ENCODE measurements around the gene MSMO1.

The MSMO1 gene

DNA sequence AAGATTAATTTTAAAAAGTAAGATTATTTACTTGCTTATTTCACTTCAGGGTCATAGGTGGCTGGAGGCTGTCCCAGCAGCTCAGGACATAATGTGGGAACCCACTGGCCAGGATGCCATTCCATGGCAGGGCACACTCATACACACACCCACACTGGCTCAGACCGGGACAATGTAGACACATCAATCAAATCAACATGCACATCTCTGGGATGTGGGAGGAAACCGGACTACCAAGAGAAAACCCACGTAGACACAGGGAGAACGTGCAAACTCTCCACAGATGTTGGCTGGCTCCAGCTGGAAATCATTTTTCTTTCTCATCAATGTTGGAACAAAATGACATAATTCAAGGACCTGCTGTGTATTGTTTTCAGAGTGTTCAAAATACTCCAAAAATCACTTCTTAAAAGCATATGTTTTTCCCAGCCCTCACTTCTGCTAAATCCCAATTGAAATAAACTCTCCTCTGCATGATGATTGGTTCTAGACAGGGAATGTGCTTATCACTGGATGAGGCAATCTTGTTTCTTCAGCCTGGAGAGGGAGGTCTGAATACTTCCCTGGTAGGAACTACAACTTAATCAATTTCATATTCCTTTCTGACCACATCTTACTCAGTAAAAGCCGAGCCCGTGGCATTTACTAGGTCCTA is 32.7 kb downstream of the MSMO1 start:
- no peak for DNase-seq (ENCODE audit: low read depth in 2 of 2)

GRCh38 chr4:165360985-165361670 is 33.7 kb downstream of the MSMO1 start:
- DNase-seq (ENCODE audit: low read depth in 2 of 2): no peak

GRCh38 chr4:165361810-165362209 is 34.3 kb downstream of the MSMO1 start:
- DNase-seq (ENCODE audit: low read depth in 2 of 2): no peak

DNA sequence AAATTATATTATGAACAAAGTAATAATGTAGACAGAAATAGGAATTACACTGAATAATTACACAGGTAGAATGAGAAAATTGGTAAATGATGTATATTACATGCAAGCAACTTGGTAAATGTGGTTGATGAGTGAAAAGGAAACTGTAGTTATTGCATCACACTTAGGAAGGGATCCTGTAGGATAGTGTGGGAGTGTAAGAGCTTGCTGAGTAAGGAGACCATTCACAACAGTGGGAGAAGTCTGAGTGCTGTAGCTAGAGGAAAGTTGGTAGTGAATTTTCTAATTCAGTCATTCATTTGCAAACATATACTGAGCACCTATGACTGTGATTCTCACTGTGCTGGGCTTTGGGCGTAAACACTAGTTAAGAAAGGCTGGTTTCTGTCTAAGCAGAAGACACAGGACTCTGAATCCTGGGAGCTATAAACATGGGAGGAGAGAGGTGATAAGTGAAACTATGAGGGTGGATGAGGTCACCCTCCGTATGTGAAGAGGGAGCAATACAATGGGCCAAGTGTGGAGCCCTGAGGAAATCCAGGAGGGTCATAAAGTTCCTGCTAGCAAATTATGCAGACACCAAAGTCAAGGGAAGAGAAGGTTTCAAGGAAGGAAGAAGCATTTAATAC is 37.1 kb downstream of the MSMO1 start:
- DNase-seq (ENCODE audit: low read depth in 2 of 2): no peak

DNA sequence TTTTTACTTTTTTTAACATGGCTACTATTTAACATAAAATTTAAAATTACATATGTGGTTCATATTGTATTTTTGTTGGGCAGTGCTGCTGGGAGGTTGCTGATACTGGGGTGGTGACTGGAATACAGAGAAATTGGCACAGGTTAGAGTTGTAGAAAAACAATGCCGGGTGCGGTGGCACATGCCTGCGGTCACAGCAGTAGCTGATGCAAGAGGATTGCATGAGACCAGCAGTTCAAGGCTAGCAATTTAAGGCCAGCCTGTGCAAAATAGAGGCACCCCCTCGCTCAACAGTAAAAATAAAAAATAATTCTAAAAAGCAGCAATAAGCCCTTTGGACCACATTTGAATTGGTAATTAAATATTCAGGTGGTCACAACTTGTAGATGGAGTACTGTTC is 39.6 kb downstream of the MSMO1 start:
- no peak for DNase-seq (ENCODE audit: low read depth in 2 of 2)

DNA sequence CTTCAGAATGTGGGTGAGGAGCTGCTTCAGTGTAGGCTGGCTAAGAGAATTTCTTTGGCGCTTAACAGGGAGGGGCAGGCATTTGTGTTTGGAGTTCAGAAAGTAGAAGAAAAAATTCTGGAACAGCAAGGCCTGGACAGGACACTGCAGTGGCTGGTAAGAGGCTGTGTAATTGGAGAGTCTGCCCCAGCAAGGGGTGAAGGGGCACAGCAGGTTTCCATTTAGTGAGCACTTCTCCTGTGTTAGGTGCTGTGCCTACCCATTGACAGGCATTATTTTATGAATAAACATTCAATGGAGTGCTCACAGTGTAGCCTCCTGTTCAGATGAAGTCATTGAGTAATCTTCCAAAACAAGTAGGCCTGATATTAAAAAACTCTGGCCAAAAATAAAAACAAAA is 40.6 kb downstream of the MSMO1 start:
- DNase-seq (ENCODE audit: low read depth in 2 of 2): no peak

- no peak for DNase-seq (ENCODE audit: low read depth in 2 of 2)
Observed at GRCh38 chr4:165368567-165368966, 41.1 kb downstream of the MSMO1 start.

DNA sequence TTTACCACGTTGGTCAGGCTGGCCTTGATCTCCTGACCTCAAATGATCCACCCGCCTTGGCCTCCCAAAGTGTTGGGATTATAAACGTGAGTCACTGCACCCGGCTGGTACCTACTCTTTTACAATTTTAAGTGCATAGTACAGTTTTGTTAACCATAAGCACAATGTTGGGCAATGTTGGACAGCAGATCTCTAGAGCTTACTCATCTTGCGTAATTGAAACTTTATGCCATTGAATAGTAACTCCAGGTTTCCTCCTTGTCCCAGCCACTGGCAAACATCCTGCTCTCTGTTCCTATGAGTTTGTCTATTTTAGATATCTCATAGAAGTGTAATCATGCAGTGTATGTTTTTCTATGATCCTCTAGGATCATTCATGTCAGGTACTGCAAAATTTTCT is 42.1 kb downstream of the MSMO1 start:
- DNase-seq (ENCODE audit: low read depth in 2 of 2): no peak

DNA sequence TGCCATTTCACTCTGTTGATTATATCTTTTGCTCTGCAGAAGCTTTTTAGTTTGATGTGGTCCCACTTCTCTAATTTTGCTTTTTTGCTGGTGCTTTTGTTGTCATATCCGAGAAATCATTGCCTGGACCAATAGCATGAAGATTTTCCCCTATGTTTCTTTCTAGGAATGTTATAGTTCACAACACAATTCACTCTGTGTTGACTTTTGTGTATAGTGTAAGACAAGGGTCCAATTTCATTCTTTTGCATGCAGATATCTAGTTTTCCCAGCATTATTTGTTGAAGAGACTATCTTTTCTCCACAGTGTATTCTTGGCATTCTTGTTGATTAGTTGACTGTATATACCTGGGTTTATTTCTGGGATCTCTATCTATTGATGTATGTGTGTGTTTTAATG is 43.1 kb downstream of the MSMO1 start:
- DNase-seq (ENCODE audit: low read depth in 2 of 2): no peak

- DNase-seq (ENCODE audit: low read depth in 2 of 2): no peak
Observed at GRCh38 chr4:165375465-165375864, 48.0 kb downstream of the MSMO1 start.

DNA sequence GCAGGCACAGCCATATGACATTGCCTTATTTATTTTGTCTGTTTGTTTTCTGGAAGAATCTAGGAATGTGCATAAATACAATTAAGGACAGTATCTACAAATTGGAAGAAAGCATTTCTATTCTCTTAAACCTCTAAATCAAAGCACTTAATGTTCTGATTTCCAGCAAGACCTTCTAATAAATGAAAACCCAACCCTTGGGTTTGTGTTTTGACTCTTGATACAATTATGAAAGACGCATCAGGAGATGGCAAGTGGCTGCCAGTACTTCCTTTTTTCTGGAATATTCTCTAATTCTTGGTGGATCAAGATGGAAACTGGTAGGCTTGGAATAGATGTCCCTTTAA is 50.9 kb downstream of the MSMO1 start:
- DNase-seq (ENCODE audit: low read depth in 2 of 2): no peak

DNA sequence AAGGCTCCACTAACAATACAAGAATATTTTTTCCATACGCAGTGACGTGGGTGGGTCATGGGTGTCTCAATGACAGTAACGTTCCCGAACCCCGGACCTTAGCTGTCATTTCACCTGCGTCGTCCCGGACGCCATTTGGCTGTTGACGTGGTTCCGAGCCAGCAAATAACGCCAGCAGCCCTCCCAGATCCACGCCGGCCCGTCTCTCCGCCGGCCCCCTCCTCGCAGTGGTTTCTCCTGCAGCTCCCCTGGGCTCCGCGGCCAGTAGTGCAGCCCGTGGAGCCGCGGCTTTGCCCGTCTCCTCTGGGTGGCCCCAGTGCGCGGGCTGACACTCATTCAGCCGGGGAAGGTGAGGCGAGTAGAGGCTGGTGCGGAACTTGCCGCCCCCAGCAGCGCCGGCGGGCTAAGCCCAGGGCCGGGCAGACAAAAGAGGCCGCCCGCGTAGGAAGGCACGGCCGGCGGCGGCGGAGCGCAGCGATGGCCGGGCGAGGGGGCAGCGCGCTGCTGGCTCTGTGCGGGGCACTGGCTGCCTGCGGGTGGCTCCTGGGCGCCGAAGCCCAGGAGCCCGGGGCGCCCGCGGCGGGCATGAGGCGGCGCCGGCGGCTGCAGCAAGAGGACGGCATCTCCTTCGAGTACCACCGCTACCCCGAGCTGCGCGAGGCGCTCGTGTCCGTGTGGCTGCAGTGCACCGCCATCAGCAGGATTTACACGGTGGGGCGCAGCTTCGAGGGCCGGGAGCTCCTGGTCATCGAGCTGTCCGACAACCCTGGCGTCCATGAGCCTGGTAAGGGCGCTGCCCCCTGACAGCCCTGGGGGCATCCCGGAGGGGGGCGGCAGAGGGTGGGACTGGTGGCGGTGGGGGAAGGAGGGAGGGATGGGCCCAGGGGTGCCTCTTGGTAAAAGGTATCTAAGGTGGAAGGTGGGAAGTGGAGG is 51.5 kb downstream of the MSMO1 start, which contains the start of gene CPE:
Gene CPE (plus strand): TSS at position 264 of the 933 bp plus-strand sequence. CDS start 214 bp downstream, at position 478.
- DNase-seq (ENCODE audit: low read depth in 2 of 2): peak in 1 of 2 donors; percentile 19

DNA sequence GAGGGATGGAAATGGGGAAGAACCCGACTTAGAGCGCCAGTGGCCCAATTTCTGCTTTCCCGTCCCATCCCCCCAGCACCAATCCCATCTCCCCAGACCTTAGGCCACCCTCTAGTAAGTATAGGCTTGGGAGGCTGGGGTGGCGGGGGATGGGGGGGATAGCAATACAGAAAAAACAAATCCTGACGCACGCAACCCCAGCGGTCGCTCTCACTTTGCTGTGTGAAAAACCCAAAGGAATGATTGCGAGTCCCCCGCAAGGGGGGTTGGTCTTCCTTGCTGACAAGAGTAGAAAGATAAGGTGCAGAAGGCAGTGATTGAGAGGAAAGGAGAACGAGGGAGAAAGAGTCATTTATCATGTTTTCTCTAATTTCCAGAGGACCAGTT is 52.2 kb downstream of the MSMO1 start:
- DNase-seq (ENCODE audit: low read depth in 2 of 2): no peak

GRCh38 chr4:165380805-165381204 is 53.3 kb downstream of the MSMO1 start:
- DNase-seq (ENCODE audit: low read depth in 2 of 2): no peak

DNA sequence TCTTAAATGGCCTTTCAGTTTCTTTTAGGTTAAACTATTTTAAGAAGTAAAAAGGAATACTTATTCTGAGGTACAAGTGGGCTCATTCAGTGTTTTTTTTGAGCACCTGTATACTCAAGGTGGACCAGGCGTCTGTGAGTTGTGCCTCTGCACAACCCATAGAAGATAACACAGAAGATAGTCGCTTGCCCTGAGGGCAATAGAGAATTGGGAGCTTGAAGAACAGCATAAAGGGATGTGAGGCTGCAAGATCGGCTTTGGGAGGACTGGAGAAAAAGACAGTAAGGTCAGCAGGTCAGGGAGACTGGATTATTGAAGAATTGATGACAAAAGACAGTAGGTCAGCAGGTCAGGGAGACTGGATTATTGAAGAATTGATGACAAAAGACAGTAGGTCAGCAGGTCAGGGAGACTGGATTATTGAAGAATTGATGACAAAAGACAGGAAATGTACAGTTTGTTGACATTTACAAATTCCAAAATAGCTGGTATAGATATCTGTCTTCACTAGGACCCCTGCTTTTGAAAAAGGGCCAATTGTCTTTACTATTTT is 54.4 kb downstream of the MSMO1 start:
- DNase-seq (ENCODE audit: low read depth in 2 of 2): no peak

GRCh38 chr4:165382640-165383039 is 55.2 kb downstream of the MSMO1 start:
- no peak for DNase-seq (ENCODE audit: low read depth in 2 of 2)

DNA sequence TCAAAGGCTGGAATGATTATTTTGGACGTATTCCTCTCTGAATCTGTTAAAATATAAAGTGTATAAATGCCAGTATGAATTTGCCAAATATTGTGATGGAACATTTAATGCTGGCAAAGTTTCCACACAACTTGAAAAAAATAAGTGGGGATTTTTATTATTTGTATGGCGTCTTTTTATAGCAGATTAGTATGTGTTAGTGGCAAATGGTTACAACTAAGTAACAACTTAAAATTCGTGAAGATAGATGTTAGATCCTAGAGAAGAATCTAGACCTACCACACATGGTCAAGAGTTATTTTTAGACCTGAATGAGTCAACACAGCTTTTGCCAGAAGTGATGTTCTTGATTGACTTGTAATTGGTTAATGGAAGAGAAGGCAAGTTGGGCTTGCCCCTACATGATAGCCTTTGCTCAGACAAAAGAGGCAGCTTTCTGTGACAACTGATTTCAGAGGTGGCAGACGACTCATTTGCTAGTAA is 56.2 kb downstream of the MSMO1 start:
- no peak for DNase-seq (ENCODE audit: low read depth in 2 of 2)

DNA sequence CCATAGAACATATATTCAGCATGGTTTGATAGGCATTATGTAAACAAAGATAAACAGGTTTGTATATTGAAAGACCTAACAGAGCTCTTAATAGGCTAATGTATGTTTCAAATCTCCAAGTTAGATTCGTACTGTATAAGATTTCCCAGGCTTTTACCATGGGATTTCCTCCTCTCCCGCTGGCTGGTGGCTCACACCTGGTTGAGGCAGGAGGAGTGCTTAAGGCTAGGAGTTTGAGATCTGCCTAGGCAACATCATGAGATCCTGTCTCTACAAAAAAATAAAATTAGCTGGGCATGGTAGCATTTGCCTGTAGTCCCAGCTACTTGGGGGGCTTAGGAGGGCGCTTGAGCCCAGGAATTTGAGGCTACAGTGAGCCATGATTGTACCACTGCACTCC is 56.7 kb downstream of the MSMO1 start:
- no peak for DNase-seq (ENCODE audit: low read depth in 2 of 2)

DNA sequence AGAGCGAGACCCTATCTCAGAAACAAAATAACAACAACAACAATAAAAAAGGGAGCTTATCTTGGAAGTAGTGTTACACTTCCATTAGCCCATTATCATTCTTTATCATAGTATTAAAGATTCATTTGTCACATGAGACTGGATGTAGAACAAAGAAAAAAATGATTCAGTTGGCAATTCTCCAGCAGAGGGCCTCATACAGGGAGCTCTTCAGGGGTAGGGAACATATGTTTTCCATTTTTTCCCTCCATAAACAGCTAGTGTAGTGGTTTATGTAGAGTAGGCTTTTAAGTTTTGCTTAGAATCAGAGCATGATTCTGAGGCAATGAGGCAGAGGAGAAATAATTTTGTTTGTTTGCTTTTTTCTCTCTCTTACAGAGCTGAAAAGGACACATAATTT is 57.1 kb downstream of the MSMO1 start:
- no peak for DNase-seq (ENCODE audit: low read depth in 2 of 2)

GRCh38 chr4:165385126-165385525 is 57.7 kb downstream of the MSMO1 start:
- DNase-seq (ENCODE audit: low read depth in 2 of 2): no peak

DNA sequence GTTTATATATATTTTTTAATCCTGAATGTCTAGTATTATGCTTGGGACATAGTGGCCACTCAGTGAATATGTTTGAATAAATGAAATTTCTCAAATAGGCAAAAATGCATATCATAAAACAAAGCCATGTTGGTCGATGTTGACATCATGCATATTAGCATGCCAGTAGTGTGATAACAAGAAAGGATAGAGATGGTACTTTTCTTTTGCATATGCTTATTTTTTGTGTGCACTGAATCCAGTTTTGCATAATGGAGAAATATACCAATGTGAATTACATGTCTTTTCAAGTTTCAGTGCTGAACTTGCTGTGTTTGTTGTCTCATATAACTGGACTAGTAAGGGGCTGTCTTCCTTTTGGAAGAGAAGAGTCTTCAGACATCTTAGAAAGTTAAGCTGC is 58.9 kb downstream of the MSMO1 start:
- no peak for DNase-seq (ENCODE audit: low read depth in 2 of 2)

DNA sequence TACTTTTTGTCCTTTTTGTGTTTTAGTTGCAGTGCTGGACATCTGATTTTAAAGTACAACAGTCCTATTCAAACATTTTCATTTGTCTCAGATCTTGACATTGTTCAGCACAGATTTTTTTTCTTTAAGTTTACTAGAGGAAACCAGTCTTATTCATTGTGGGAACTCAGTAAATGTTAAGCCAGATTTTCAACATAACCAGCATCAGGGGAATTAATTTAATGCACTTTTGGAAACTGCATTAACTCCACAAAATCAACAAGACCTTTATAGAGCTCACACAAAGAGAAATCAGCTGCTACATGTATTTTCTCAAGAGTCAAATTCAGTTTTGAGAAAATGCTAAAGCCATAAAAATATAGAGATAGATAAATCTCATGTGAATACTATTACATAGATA is 61.3 kb downstream of the MSMO1 start:
- no peak for DNase-seq (ENCODE audit: low read depth in 2 of 2)

Measured in stimulated activated CD8-positive, alpha-beta memory T cell treated with anti-CD3 and anti-CD28 coated beads, Interleukin-7, amount 100 ng/mL, for 4 hours (primary cell).